Head of caudate nucleus (tissue), 42 donors: Measurements from ENCODE around the gene PRKCG.
"Not testable (repeated sequence)": the region's sequence is repeated elsewhere in the genome, so short reads cannot be mapped to it uniquely, and the experiment has no call there.

Experiments
- DNase-seq, 42 donors: peaks; one replicate each; pipeline versions ENCODE4 v3.0.0 to v3.0.0-alpha.2; 2020 to 2021; ENCODE audit warnings: mixed read lengths in 7 of 42
- intact Hi-C: fragments of 100-400 bp; cut with DNase I; formaldehyde crosslinking; loops from one replicate; pipeline ENCODE4 v1.15.0; 2022

The PRKCG gene

DNA sequence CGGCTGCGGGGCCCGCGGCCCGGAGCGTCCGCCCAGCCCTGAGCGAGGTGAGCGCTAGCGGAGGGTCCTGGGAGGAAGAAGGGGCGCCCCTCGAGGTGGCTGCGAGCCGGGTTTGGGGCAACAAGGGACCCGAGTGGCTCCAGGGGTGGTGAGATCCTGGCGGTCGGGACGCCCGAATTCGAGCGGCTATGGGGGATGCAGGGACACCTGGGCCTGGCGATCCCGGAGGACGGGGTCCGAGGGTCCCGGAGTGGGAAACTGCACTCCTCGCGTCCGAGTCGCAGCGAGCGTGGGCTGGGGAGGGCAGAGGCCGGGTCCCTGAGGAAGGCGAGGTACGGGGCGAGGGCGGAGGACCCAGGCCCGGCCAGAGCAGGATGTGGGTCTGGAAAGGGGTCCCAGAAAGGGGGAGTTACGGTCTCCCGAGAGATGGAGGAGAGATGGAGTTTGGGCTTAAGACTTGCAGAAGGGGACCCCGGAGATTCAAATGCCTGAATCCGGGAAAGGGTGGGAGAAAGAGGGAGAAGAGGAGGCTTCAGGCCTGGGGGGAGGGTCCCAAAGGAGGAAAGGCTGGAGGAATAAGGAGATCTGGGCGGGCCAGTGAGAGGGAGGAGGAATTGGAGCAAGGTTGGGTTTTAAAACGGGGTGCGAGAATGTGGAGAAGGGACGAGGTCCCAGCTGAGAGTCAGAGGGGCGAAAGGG is 27.6 kb downstream of the PRKCG start:
- intact Hi-C loops: loop anchor here (2.0 to 10.0 kb wide), 3 partner anchors 55 to 113 kb away; no protein-coding TSS in a partner anchor
- peak in 5 of 42 donors; percentile 7 to 39 (median 16) for DNase-seq

DNA sequence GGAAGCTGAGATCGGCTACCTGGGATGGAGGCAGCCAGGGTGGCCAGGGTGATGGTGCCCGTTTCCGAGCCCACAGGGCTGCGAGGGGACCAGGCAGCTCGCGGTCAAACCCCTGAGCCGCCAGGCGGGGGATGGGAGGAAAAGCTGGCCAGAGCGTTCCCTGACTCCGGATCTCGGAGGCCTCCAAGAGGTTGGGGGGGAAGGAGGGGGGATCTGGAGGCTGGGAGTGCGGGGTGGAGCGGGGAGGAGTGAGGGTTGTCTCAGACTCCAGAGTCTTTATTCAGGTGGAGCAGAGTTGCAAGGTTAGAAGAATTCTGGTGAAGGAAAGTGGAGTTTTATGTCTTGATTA is 28.1 kb downstream of the PRKCG start:
- DNase-seq: peak in 26 of 42 donors; percentile 12 to 51 (median 30)
- intact Hi-C loops: no loop called here

DNA sequence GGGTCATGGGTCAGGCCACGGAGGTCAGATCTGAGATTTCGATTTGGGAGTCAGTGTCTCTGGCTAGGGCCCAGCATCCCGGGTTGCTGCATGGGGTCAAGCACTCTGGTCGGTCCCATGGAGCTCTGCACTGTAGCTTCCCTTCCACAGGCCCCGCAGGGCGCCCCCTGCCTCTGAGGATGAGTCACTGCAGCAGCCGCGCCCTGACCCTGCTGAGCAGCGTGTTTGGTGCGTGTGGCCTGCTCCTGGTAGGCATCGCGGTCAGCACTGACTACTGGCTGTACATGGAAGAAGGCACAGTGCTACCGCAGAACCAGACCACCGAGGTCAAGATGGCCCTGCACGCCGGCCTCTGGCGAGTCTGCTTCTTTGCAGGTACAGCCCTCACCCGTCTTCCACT is 30.7 kb downstream of the PRKCG start:
- intact Hi-C loops: no loop called here
- DNase-seq: peak in 7 of 42 donors; percentile 5 to 53 (median 26)

DNA sequence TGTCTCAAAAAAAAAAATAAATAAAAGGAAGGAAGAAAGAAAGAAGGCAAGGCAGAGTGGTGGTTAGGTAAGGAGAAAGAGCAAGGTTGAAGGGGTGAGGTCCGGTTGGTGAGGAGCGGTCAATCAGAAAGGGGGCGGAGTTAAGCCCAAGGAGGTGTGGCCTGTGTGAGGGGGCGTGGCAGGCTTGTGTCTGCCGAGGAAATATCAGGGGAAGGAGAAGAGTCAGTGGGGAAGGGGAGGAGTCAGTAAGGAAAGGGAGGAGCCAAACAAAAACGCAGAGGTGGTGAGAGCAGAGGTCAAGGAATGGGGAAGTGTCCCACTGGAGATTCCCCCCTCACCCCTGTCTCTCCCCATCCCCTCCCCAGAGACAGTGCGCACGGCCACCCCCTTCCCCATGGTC is 33.0 kb downstream of the PRKCG start:
- intact Hi-C loops: no loop called here
- no peak for DNase-seq

DNA sequence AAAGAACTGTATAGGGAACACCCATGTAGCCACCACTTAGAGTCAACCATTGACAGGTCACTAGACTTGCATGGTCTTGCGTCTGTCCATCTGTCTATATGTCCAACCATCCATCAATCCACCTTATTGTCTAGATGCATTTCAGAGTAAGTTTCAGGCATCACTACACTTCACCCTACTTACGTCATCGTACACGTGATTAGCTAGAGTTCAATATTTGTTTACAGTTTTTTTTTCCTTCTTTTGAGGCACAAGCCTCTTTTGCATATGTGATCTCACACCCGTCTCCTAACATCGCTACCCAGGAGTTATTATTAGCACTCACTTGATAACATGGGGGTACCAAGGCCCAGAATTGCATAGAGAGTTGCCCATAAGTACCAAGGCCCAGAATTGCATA is 34.0 kb downstream of the PRKCG start:
- no peak for DNase-seq
- intact Hi-C loops: no loop called here

DNA sequence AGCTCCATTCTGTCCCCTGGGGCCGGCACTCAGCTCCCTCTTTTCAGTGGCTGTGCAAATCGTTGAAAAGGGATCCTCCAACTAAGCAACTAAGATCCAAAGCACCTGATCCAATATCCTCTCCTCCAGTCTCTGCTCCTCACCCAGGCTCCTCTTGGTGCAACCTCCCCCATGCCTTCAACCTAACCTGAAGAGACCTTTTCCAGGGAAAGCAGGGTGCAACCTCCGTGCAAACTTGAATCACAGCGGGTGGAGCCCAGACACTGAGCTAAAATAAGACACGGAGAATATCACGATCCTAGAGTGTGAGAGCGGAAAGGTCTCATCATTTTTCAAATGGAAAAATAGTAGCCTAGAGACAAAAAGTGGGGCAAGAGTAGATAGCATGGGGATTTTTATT is 35.4 kb downstream of the PRKCG start:
- intact Hi-C loops: no loop called here
- DNase-seq: peak in 41 of 42 donors; percentile 25 to 90 (median 64)

DNA sequence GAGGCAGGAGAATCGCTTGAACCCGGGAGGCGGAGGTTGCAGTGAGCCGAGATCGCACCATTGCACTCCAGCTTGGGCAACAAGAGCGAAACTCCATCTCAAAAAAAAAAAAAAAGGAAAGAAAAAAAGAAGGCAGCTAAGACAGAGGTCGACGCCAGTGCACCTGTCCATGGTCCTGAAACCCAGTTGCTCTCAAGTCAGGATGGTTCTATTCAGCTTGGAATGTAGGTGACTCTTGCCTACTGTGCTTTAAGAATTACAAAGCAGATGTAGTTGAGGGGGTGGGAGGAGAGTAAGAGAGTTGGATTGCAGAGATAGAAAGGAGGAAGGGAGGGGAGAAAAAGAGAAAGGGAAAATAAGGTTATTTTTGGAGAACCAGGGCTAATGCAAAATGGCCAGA is 45.7 kb downstream of the PRKCG start:
- intact Hi-C loops: no loop called here
- no peak for DNase-seq

DNA sequence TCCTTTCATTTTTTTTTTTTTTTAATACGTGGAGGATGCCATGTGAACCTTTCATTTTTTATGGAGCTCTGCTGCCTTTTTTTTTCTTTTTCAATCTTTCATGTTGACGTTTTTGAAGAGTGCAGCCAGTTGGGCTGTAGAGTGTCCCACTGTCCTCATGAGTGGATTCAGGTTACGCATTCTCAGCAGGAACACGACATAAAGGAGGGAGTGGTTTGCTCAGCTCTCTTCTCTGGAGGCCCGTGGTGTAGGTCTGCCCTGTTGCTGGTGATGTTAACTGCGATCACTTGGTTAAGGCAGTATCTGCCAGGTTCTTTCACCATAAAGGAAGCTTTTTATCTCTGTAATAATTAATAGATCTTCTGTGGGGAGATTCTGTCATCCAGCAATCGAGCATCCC is 54.0 kb downstream of the PRKCG start:
- intact Hi-C loops: no loop called here
- DNase-seq: no peak

DNA sequence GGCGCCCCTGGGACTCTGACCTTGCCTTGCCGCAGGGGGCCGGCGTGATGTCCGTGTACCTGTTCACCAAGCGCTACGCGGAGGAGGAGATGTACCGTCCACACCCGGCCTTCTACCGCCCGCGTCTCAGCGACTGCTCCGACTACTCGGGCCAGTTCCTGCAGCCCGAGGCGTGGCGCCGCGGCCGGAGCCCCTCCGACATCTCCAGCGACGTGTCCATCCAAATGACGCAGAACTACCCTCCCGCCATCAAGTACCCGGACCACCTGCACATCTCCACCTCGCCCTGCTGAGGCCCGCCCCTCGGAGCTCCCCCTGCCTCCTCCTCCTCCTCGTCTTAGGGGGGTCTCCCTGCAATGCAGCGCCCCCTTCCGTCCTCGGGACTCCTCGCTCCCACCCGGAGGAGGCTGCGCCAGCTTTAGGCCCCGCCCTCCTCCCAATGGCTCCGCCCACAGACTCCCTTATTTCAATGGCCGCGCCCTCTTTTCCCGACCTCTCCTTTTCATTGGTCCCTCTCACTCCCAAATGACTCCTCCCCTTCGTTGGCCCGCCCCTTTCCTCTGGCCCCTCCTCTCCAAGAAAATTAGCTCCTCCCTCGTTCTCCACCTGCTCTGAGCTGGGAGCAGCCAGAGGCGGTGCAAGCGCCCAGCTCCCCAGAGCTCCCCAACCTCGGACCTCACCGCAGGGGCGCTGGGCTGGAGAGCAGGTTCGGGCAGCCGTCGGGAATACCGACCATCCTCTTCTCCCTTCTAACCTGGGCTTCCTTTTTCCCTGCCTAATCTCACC is 60.2 kb downstream of the PRKCG start:
- DNase-seq: no peak
- intact Hi-C loops: no loop called here

DNA sequence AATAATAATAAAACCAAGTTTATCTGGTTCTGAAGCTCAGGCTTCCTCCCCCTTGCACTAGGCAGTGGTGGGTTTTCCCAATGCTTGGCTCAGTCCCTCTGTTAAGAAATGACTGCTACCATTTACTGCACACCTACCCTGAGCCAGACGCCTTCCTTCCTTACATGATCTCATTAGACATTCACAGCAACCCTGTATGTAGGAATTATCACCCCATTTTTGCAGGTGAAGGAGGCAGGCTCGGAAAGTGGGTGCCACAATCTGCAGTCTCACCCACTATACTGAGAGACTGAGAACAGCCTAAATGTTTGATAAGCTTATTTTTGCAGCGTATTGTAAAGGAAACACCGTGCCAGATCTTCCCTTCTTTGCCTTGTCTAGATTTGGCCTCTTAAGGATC is 62.4 kb downstream of the PRKCG start:
- intact Hi-C loops: no loop called here
- DNase-seq: peak in 18 of 42 donors; percentile 13 to 74 (median 34)

DNA sequence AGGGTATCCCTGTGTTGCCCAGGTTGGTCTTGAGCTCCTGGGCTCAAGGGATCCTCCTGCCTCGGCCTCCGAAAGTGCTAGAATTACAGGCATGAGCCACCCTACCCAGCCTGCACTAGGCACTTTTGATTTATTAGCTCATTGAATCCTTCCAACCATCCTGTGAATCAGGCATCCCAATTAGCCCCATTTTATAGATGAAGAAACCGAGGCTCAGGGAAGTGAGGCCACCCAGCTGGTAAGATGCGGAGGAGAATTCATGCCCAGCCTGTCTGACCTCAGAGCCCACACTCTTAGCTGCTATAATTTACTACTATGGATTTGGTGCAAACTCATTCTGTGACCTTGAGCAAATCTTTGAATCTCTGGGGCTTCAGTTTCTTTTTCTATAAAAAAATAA is 62.9 kb downstream of the PRKCG start:
- intact Hi-C loops: no loop called here
- no peak for DNase-seq

DNA sequence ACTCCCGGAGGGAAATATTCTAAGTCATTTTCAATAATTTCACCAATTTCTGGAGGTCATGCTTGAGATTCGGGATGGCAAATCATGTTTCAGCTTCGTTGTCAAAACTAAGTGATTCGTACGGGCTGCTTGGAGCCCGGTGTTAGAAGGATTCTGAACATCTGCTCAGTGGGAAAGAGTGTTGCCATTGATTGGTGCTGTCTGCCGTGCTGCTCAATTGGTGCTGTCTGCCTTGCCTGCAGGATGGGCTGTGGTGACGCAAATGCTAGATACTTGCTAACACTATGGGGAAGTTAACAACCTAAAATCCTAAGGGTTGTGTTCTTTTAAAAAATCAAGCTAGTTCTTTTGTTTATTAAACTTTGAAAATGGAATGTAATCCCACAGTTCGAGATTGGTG is 63.4 kb downstream of the PRKCG start:
- peak in 11 of 42 donors; percentile 15 to 46 (median 29) for DNase-seq
- intact Hi-C loops: no loop called here

DNA sequence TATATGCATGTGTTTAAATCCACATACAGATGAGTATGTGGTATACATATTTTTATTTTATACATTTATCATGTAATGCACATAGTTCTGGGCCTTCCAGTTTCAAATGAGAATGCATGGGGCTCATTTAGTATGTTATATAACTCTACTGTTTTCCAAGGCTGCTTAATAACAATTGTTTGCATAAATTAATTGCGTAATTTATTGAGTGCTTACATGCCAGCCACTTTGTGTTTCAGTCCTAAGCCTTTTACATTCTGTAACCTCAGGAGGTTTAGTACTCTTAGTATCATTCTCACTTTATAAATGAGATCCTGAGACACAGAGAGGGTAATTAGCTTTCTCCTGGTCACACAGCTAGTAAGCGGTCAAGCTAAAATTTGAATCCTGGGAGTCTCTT is 64.0 kb downstream of the PRKCG start:
- intact Hi-C loops: no loop called here
- no peak for DNase-seq

DNA sequence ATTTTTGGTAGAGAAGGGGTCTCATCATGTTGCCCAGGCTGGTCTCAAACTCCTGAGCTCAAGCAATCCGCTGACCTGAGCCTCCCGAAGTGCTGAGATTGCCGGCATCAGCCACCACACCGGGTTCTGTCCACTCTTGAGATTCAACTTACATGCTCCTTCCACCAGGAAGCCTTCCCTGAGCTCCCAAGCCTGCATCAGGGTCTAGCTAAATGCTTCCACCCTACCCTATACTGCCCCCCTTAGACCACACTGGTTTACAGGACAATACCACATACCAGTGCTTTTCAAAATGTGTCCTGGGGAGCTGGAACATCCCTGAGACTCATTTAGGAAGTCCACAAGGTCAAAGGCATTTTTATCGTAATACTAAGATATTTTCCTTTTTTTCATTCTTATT is 65.6 kb downstream of the PRKCG start:
- intact Hi-C loops: no loop called here
- DNase-seq: no peak

DNA sequence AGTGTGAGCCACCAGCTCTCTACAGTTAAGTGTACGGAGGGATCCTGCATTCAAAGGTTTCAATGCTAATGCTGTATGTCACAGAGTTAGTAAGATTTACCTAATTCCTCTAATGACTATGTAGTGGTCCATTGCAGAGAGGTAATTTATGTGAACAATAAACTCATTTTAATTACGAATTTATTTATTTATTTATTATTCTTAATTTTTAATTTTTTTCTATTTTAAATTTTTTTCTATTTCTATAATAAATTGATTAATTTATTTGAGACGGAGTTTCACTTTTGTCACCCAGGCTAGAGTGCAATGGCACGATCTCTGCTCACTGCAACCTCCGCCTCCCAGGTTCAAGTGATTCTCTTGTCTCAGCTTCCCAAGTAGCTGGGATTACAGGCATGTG is 66.6 kb downstream of the PRKCG start:
- intact Hi-C loops, DNase-seq: not testable (repeated sequence)

DNA sequence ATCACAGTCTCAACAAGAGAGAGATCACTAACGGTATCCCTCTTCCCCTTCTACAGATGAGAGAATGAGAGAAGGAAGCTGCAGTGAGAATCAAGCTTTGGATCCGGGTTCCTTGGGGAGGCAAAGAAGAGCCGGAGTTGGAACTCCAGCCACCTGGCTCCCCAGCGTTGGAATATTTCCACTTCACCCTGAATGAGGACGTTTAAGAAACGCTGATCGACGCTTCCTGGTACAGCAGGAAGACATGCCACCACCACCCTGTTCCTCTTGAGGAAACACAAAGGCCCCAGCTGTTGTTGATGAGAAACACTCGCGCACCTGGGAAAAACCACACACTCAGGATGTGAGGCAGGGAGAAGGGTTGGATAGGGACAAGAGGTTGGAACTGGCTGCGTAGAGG is 69.4 kb downstream of the PRKCG start:
- intact Hi-C loops: no loop called here
- DNase-seq: no peak

DNA sequence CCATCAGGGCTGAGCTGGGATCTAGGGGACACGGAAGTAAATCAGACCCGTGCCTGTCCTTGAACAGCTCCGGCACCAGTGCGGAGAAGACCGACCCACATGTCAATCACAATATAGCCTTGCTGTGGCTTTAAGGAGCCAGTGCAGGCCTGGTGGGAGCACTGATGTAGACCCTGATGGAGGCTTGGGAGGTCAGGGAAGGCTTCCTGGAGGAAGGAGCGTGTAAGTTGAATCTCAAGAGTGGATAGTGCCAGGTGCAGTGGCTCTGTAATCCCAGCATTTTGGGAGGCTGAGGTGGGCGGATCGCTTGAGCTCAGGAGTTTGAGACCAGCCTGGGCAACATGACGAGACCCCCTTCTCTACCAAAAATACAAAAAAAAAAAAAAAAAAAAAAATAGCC is 70.0 kb downstream of the PRKCG start:
- intact Hi-C loops: no loop called here
- DNase-seq: no peak

DNA sequence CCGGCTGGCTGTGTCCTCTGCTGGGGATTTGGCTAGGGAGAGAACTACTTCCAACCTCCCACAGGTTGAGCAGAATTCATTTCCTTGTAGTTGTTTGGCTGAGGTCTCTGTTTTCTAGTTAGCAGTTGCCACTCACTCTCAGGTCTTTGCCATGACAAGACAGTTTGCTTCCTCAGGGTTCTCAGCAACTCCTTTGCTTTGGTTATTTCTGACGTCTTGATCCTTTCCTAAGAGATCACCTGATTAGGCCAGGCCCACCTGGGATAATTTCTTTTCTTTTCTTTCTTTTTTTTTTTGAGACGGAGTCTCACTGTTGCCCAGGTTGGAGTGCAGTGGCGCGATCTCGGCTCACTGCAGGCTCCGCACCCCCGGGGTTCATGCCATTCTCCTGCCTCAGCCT is 71.4 kb downstream of the PRKCG start:
- intact Hi-C loops: no loop called here

More for the DNA sequence above, 71.4 kb downstream of the PRKCG start:
- no peak for DNase-seq
